ENCODE results near the gene NDUFB2. TPM values are rescaled to one million over a fixed set of nuclear protein-coding genes. Genes with fewer than 3 reads are reported as not detected.

NDUFB2 gene
- total and polyA plus RNA-seq, 2 of the 13 experiments (the other 11 are each of a cell fraction or from before 2014, with no cell fraction given), result 206 to 221 TPM

DNA sequence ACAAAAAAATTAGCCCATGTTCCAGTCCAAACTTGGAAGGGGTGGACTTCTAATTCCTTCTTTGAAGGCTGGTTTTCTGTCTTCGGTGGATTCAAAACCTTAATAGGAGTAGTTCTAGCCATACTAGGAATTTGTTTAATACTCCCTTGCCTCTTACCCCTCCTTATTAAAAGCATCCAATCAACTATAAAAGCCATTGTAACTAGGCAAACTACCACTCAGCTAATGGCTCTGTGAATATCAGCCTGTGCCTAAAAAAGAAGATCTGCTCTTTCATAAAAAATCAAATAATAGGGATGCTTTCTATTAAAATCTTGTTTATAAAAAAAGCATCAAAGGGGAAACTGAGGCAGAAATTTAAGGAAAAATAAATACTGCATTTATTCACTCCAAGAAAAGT, 27.9 kb upstream of the NDUFB2 start:
- FAIRE-seq, result no peak
- H3K4me2 ChIP-seq (ENCODE audit: low read depth, low read length), result no peak overlapping the region
- intact Hi-C loops (cut with micrococcal nuclease; ENCODE audit: unreplicated experiment), result no loop called here
- H3K27ac ChIP-seq (ENCODE audit: extremely low read length, insufficient read depth, low read length), result no peak overlapping the region
- H3K36me3 ChIP-seq (replicated peaks in 1 of 2; ENCODE audit: control insufficient read depth in 1 of 2, insufficient read depth in 2 of 2, low read length in 2 of 2), result no peaks in the 10 kb centered on the region
- in situ Hi-C loops (cut with HindIII; ENCODE audit: extremely low pct_ligation_motif_present, low pct_unique_long_range_greater_than_20kb), result no loop called here
- BruUV-seq (replicated peaks), result no TSS peak
- CTCF ChIA-PET (ENCODE audit: low intra/inter-chr PET ratio, low total read pairs), result no interaction called here
- H3K4me1 ChIP-seq (ENCODE audit: insufficient read depth, low read length), result peaks cover 14% of the 10 kb centered on the region
- DNase-seq (ENCODE audit: low spot score), result no peak
- H3K9ac ChIP-seq (ENCODE audit: insufficient read depth, low read depth, low read length), result no peak overlapping the region
- H3K4me3 ChIP-seq (replicated peaks in 1 of 3; ENCODE audit: insufficient read depth in 1 of 3, low read depth in 2 of 3, low read length in 3 of 3), result no peak overlapping the region
- no peak for ATAC-seq
- H3K27me3 ChIP-seq (ENCODE audit: control insufficient read depth in 1 of 2, insufficient read depth in 2 of 2, low read length in 2 of 2), result peaks cover 0 to 10% of the 10 kb centered on the region in 2 experiments; a peak in 1 of 5 replicates
- no peaks in the 10 kb centered on the region for H4K20me1 ChIP-seq (ENCODE audit: insufficient read depth, low read length)
- POLR2A ChIA-PET, result interaction anchor here (1.3 kb wide), 1 partner anchor 346 kb away, joined by 3 read pairs; the partner anchor contains the start of gene MRPS33
- WGBS (ENCODE audit: low lambda C conversion rate), result 48% methylated on average over 1 of the region's 1 CpG
- no peak overlapping the region for H2AFZ ChIP-seq (ENCODE audit: low read length)
- H3K79me2 ChIP-seq (ENCODE audit: insufficient read depth, low read length), result no peaks in the 10 kb centered on the region
- H3K9me3 ChIP-seq (ENCODE audit: low read length), result no peaks in the 10 kb centered on the region
- TF ChIP-seq KDM6A (CRISPR knock-in tag; IDR thresholded peaks at IDR 0.05; ENCODE audit: low read depth) (no peak), TMF1 (CRISPR knock-in tag; IDR thresholded peaks at IDR 0.05; ENCODE audit: low read depth) (no peak), ZNF34 (CRISPR knock-in tag; IDR thresholded peaks at IDR 0.05; ENCODE audit: borderline replicate concordance) (no peak), ZNF546 (CRISPR knock-in tag; conservative IDR thresholded peaks at IDR 0.05) (no peak), ZNF335 (CRISPR knock-in tag; IDR thresholded peaks at IDR 0.05) (no peak), HNRNPLL (IDR thresholded peaks at IDR 0.05; ENCODE audit: low read depth, low read length, poor library complexity, severe bottlenecking) (no peak), JUNB (CRISPR knock-in tag; IDR thresholded peaks at IDR 0.05; ENCODE audit: borderline replicate concordance) (no peak)
- TF ChIP-seq, protein P1, sequence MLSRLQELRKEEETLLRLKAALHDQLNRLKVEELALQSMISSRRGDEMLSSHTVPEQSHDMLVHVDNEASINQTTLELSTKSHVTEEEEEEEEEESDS (CRISPR knock-in tag; IDR thresholded peaks at IDR 0.05; ENCODE audit: borderline replicate concordance), result no peak
- TF ChIP-seq, protein P2, sequence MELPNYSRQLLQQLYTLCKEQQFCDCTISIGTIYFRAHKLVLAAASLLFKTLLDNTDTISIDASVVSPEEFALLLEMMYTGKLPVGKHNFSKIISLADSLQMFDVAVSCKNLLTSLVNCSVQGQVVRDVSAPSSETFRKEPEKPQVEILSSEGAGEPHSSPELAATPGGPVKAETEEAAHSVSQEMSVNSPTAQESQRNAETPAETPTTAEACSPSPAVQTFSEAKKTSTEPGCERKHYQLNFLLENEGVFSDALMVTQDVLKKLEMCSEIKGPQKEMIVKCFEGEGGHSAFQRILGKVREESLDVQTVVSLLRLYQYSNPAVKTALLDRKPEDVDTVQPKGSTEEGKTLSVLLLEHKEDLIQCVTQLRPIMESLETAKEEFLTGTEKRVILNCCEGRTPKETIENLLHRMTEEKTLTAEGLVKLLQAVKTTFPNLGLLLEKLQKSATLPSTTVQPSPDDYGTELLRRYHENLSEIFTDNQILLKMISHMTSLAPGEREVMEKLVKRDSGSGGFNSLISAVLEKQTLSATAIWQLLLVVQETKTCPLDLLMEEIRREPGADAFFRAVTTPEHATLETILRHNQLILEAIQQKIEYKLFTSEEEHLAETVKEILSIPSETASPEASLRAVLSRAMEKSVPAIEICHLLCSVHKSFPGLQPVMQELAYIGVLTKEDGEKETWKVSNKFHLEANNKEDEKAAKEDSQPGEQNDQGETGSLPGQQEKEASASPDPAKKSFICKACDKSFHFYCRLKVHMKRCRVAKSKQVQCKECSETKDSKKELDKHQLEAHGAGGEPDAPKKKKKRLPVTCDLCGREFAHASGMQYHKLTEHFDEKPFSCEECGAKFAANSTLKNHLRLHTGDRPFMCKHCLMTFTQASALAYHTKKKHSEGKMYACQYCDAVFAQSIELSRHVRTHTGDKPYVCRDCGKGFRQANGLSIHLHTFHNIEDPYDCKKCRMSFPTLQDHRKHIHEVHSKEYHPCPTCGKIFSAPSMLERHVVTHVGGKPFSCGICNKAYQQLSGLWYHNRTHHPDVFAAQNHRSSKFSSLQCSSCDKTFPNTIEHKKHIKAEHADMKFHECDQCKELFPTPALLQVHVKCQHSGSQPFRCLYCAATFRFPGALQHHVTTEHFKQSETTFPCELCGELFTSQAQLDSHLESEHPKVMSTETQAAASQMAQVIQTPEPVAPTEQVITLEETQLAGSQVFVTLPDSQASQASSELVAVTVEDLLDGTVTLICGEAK (IDR thresholded peaks at IDR 0.05), result no peak
- TF ChIP-seq, protein P2 (CRISPR knock-in tag; IDR thresholded peaks at IDR 0.05), result no peak
